Endothelial cell of umbilical vein (primary cell): Measurements from ENCODE around the gene MYO16. TPM values are rescaled to one million over a fixed set of nuclear protein-coding genes. Genes with fewer than 3 reads are reported as not detected.

Experiments
- BruUV-seq: library from RNA; stranded (reverse); fragments of 400-500 nt; replicated peaks from 2 replicates; lab custom pipeline; 2021; lab: Mats Ljungman, UMichigan
- CTCF ChIA-PET: fragments of 300-600, 350-600 bp; sonication (Branson Sonifier 250); formaldehyde crosslinking; loops from one replicate; lab custom pipeline; 2021; ENCODE audit warnings: antibody characterized with exemption, inconsistent platforms; lab: Charles Lee
- POLR2A ChIA-PET: fragments of 300-600, 350-600 bp; sonication (Branson Sonifier 250); formaldehyde crosslinking; loops from one replicate; lab custom pipeline; 2021; ENCODE audit warnings: antibody characterized with exemption, inconsistent platforms; lab: Charles Lee
- DNase-seq: peaks from one replicate; pipeline ENCODE4 v3.0.0-alpha.2; 2011; ENCODE audit warnings: low read depth, low spot score
- FAIRE-seq: peaks from 2 replicates; lab custom pipeline; 2011; peaks lifted over from hg19 to GRCh38; lab: Jason Lieb, UNC
- H2AFZ ChIP-seq: 2 replicates; pipeline ENCODE4 v1.6.0; 2012; ENCODE audit warnings: low read depth, low read length, control low read depth, inconsistent platforms
- H3K27ac ChIP-seq: 2 replicates; pipeline ENCODE4 v1.5.1; 2011; ENCODE audit warnings: low read depth, mild to moderate bottlenecking, control low read depth, low read length, moderate library complexity; ENCODE audit not compliant: insufficient read depth
- H3K27me3 ChIP-seq, 2 experiments: 2 replicates each; pipeline versions ENCODE4 v1.6.0 to v1.6.1; 2011; ENCODE audit warnings: low read length in 2 of 2, mixed read lengths in 1 of 2; ENCODE audit not compliant: control insufficient read depth in 2 of 2, insufficient read depth in 2 of 2
- H3K36me3 ChIP-seq, 2 experiments: 2 replicates in 1 of 2; 3 replicates in 1 of 2; pipeline ENCODE4 v1.5.1; 2011; ENCODE audit warnings: low read length in 2 of 2, mild to moderate bottlenecking in 1 of 2, moderate library complexity in 1 of 2; ENCODE audit not compliant: control insufficient read depth in 2 of 2, insufficient read depth in 2 of 2; ENCODE audit errors: extremely low read depth in 1 of 2
- H3K4me1 ChIP-seq: 3 replicates; pipeline ENCODE4 v1.5.1; 2011; ENCODE audit warnings: mild to moderate bottlenecking, low read length; ENCODE audit not compliant: control insufficient read depth, insufficient read depth; ENCODE audit errors: extremely low read depth
- H3K4me2 ChIP-seq: 2 replicates; pipeline ENCODE4 v1.6.1; 2011; ENCODE audit warnings: low read length, control low read depth, mixed read lengths; ENCODE audit not compliant: insufficient read depth
- H3K4me3 ChIP-seq, 3 experiments: fragments of 200-600 bp in 1 of 3; sonication (generic), shearing (Covaris generic) in 1 of 3; replicated peaks in 1 of 3; 2 replicates each; pipeline ENCODE4 v1.5.1; 2011 to 2016; ENCODE audit warnings: control low read depth in 3 of 3, low read length in 3 of 3, mild to moderate bottlenecking in 2 of 3, inconsistent platforms in 1 of 3, low read depth in 1 of 3, moderate library complexity in 1 of 3; ENCODE audit not compliant: insufficient read depth in 1 of 3
- H3K79me2 ChIP-seq: 2 replicates; pipeline ENCODE4 v1.6.0; 2012; ENCODE audit warnings: low read length, inconsistent platforms; ENCODE audit not compliant: control insufficient read depth, insufficient read depth
- H3K9ac ChIP-seq: replicated peaks from 2 replicates; pipeline ENCODE3; 2011; ENCODE audit warnings: low read length, control low read depth; ENCODE audit not compliant: insufficient read depth; ENCODE audit errors: extremely low read depth
- H3K9me1 ChIP-seq: replicated peaks from 3 replicates; pipeline ENCODE4 v1.6.0; 2011; ENCODE audit warnings: mild to moderate bottlenecking, low read length; ENCODE audit not compliant: control insufficient read depth, insufficient read depth; ENCODE audit errors: extremely low read depth
- H3K9me3 ChIP-seq: replicated peaks from 2 replicates; pipeline ENCODE4 v1.5.1; 2012; ENCODE audit warnings: low read length, inconsistent platforms; ENCODE audit not compliant: control insufficient read depth, insufficient read depth
- H4K20me1 ChIP-seq: replicated peaks from 2 replicates; pipeline ENCODE3; 2011; ENCODE audit warnings: mild to moderate bottlenecking, low read length; ENCODE audit not compliant: control insufficient read depth, insufficient read depth; ENCODE audit errors: extremely low read depth
- CTCF ChIP-seq, 2 donors: IDR thresholded peaks; 1 replicate in 1 of 2; 2 replicates in 1 of 2; pipeline ENCODE4 v1.5.1; 2011; ENCODE audit warnings: low read length in 2 of 2, mild to moderate bottlenecking in 2 of 2, moderate library complexity in 2 of 2, control low read depth in 1 of 2, inconsistent platforms in 1 of 2, low read depth in 1 of 2; ENCODE audit not compliant: insufficient read depth in 1 of 2; ENCODE audit errors: extremely low read depth in 1 of 2
- EZH2 ChIP-seq: IDR thresholded peaks from 2 replicates; pipeline ENCODE4 v1.6.1; 2012; ENCODE audit warnings: borderline replicate concordance, low read depth, mild to moderate bottlenecking, moderate library complexity, low read length, inconsistent platforms; ENCODE audit not compliant: severe bottlenecking
- FOS ChIP-seq: IDR thresholded peaks from 2 replicates; pipeline ENCODE4 v1.6.1; 2011; ENCODE audit warnings: mild to moderate bottlenecking, low read length, moderate library complexity, borderline replicate concordance; ENCODE audit not compliant: insufficient read depth
- GATA2 ChIP-seq: IDR thresholded peaks from 2 replicates; pipeline ENCODE4 v1.7.0; 2011; ENCODE audit warnings: low read depth, mild to moderate bottlenecking, moderate library complexity, mixed read lengths, low read length; ENCODE audit not compliant: insufficient read length, insufficient read depth
- JUN ChIP-seq: IDR thresholded peaks from 2 replicates; pipeline ENCODE4 v1.6.1; 2011; ENCODE audit warnings: borderline replicate concordance, low read depth; ENCODE audit not compliant: insufficient read length, insufficient read depth
- MAX ChIP-seq: IDR thresholded peaks from 2 replicates; pipeline ENCODE4 v1.6.1; 2011; ENCODE audit not compliant: insufficient read depth, insufficient read length
- MYC ChIP-seq: IDR thresholded peaks from one replicate; pipeline ENCODE4 v1.6.1; 2011; ENCODE audit warnings: mild to moderate bottlenecking, low read depth, low read length
- POLR2A ChIP-seq: IDR thresholded peaks from 2 replicates; pipeline ENCODE4 v1.6.1; 2012; ENCODE audit warnings: low read depth, mild to moderate bottlenecking, control low read depth, low read length
- POLR2AphosphoS5 ChIP-seq: IDR thresholded peaks from 2 replicates; pipeline ENCODE4 v1.6.1; 2012; ENCODE audit warnings: low read depth, mild to moderate bottlenecking, control low read depth, low read length, moderate library complexity; ENCODE audit not compliant: insufficient read depth
- dilution Hi-C: fragments of 300-500 bp; cut with MboI; formaldehyde crosslinking; loops from one replicate; pipeline ENCODE4 v1.15.0; 2019; ENCODE audit warnings: low sequenced_read_pairs; ENCODE audit not compliant: extremely low pct_ligation_motif_present
- intact Hi-C: fragments of 100-400 bp; cut with micrococcal nuclease; formaldehyde crosslinking; loops from one replicate; pipeline ENCODE4 v1.10.0; 2022
- polyA plus RNA-seq, 4 experiments: library from polyadenylated mRNA; depleted of rRNA in 3 of 4; stranded (reverse) in 3 of 4; unstranded in 1 of 4; fragments of >200 nt; gene quantifications; 2 replicates each; pipeline versions ENCODE4 v1.2.1 to v1.2.3, GENCODE V29; 2011 to 2012; ENCODE audit warnings: missing spikeins in 1 of 4
- total RNA-seq: library from RNA; stranded (reverse); gene quantifications from 2 replicates; pipeline ENCODE4 v1.2.3, GENCODE V29; 2021

MYO16 gene
- total and polyA plus RNA-seq, 2 donors (not counting 3 experiments of a cell fraction or from before 2014, with no cell fraction given): 0.03 to 0.04 TPM

- Histone ChIP-seq H3K9me3 (no peaks in the 10 kb centered on the region), H3K79me2 (no peaks in the 10 kb centered on the region), H2AFZ (no peak overlapping the region), H3K9me1 (no peaks in the 10 kb centered on the region), H3K4me2 (no peak overlapping the region), H3K9ac (no peak overlapping the region), H3K27ac (no peak overlapping the region), H3K4me1 (peaks cover 4% of the 10 kb centered on the region), H3K36me3 (no peaks in the 10 kb centered on the region), H4K20me1 (no peaks in the 10 kb centered on the region), H3K4me3 (no peak overlapping the region), H3K27me3 (no peaks in the 10 kb centered on the region)
- intact Hi-C loops (no loop called here), dilution Hi-C loops (no loop called here)
- CTCF ChIA-PET: interaction anchor here (1.0 kb wide), 1 partner anchor 8 kb away, joined by 3 read pairs; no protein-coding TSS in a partner anchor
- FAIRE-seq: no peak
- no peak for DNase-seq
- POLR2A ChIA-PET: no interaction called here
- BruUV-seq: no TSS peak
- TF ChIP-seq MAX (no peak), GATA2 (no peak), EZH2 (no peak), POLR2A (no peak), MYC (no peak), JUN (no peak), CTCF (IDR thresholded peaks at IDR 0.05; ENCODE audit: extremely low read depth in 1 of 2, insufficient read depth in 1 of 2, low read depth in 1 of 2, low read length in 2 of 2) (no peak), FOS (no peak), POLR2AphosphoS5 (no peak)
These were observed 294.1 kb downstream of the MYO16 start for GRCh38 chr13:108923386-108924047.
